GM19043 (cell line): Measurements from ENCODE around the gene ARL6IP1.

Source experiments
- ATAC-seq: cut with Tn5 transposase; IDR thresholded peaks from one replicate; pipeline ENCODE4 v1.9.1; 2021; ENCODE audit warnings: low read depth; ENCODE audit not compliant: unreplicated experiment

ARL6IP1 gene

GRCh38 chr16:18801145-18801972 is at the start of gene ARL6IP1:
Gene ARL6IP1, minus strand, starts transcription at chr16:18801549. Its CDS starts 83 bp downstream, at chr16:18801466.
- peak; percentile 92 for ATAC-seq

GRCh38 chr16:18846416-18846815 is 45.1 kb upstream of the ARL6IP1 start:
- no peak for ATAC-seq

DNA sequence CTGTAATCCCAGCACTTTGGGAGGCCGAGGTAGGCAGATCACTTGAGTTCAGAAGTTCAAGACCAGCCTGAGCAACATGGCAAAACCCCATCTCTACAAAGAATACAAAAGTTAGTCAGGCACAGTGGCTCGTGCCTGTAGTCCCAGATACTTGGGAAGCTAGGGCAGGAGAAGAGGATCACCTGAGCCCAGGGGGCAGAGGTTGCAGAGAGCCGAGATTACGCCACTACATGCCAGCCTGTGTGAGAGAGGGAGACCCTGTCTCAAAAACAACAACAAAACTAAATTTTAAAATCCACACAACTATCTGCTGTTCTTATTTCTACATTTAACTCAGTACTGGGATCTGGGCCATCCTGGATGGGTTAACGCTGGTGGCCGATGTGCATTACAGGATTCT is 41.2 kb upstream of the ARL6IP1 start:
- no peak for ATAC-seq

- ATAC-seq: no peak
Measured at GRCh38 chr16:18841833-18842525, 40.6 kb upstream of the ARL6IP1 start.

GRCh38 chr16:18839555-18839954 is 38.2 kb upstream of the ARL6IP1 start:
- ATAC-seq: no peak

DNA sequence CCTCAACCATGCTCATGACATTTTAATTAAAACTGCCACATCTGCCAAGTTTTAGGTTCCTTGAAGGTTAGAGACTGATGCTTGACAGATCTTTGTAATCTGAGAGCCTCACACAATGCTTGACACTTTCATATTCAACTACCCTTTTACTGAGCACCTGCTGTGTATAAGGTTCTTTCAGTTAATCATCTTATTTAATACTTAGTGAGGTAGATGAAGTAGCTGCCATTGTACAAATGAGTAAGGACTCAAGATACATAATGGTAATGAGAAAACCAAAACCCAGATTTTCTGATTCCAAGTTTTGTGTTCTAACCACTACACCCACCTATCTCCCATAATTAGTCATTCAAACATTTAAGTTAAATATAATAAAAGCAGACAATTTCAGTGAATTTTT is 35.4 kb upstream of the ARL6IP1 start:
- no peak for ATAC-seq

DNA sequence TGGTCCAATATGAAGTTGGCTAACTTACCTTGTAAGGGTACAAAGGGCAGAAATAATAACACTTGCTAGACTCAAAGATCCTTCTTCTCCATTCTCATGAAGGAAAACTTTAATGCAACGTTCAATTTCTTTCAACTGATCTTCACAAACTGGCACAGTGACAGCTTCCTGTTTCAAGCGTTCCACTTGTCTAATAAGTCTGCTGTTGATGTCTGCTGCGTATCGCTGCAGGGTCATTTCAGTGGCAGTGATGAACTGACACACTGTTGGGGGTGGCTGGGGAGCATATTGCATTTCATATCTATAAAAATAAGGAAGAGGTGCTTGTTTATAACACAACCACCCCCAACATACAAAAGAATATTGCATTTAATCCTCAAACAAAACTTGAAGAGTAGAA is 33.5 kb upstream of the ARL6IP1 start:
- ATAC-seq: no peak

- no peak for ATAC-seq
Measured at GRCh38 chr16:18833707-18834505, 32.6 kb upstream of the ARL6IP1 start.

GRCh38 chr16:18832613-18833012 is 31.3 kb upstream of the ARL6IP1 start:
- ATAC-seq: no peak

DNA sequence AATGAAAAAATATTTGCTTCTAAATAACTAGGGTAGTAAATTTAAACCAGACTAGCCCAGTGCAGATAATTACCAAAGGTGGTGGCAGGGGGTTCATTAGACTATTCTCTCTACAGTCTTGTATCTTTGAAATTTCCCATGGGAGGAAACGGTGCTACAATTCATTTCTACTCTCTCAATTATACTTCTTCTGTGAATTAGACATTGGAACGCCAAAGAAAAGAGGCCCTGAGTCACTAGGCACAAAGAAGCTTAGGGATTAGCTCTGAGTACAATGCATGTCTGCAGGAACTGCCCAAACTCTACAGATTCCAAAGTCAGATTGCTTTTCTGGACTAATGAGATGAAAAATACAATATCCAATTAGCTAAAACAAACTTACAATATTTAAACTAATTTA is 30.7 kb upstream of the ARL6IP1 start:
- no peak for ATAC-seq

- no peak for ATAC-seq
Measured at GRCh38 chr16:18829251-18829650, 27.9 kb upstream of the ARL6IP1 start.

GRCh38 chr16:18827890-18828289 is 26.5 kb upstream of the ARL6IP1 start:
- no peak for ATAC-seq

GRCh38 chr16:18816286-18816685 is 14.9 kb upstream of the ARL6IP1 start:
- no peak for ATAC-seq

GRCh38 chr16:18811925-18812324 is 10.6 kb upstream of the ARL6IP1 start:
- no peak for ATAC-seq

GRCh38 chr16:18809165-18809564 is 7.8 kb upstream of the ARL6IP1 start:
- ATAC-seq: no peak

DNA sequence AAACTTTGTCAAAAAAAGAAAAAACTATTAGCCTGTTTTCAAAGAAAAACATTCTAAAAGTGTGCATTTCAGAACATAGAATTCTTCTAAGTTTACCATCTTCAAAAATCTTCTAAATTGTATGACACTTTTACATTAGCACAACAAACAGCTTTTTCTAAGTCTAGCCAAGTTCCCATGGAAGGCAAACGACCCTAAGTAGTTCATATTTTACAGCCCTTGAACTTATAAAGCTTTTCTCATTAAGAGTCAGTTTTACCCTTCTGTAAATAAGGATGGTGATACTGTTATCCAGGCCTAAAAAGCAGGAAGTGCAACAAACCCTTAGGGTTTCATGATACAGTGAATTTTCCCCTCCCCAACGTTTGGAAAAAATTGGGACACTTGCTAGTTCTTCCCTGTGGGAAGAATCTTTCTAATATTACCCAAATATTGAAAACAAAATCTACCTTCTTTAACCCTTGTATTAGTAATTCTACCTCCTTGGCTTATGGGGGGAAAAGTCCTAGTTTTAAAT is 4.0 kb upstream of the ARL6IP1 start:
- no peak for ATAC-seq

- no peak for ATAC-seq
Measured at GRCh38 chr16:18804540-18804939, 3.2 kb upstream of the ARL6IP1 start.

DNA sequence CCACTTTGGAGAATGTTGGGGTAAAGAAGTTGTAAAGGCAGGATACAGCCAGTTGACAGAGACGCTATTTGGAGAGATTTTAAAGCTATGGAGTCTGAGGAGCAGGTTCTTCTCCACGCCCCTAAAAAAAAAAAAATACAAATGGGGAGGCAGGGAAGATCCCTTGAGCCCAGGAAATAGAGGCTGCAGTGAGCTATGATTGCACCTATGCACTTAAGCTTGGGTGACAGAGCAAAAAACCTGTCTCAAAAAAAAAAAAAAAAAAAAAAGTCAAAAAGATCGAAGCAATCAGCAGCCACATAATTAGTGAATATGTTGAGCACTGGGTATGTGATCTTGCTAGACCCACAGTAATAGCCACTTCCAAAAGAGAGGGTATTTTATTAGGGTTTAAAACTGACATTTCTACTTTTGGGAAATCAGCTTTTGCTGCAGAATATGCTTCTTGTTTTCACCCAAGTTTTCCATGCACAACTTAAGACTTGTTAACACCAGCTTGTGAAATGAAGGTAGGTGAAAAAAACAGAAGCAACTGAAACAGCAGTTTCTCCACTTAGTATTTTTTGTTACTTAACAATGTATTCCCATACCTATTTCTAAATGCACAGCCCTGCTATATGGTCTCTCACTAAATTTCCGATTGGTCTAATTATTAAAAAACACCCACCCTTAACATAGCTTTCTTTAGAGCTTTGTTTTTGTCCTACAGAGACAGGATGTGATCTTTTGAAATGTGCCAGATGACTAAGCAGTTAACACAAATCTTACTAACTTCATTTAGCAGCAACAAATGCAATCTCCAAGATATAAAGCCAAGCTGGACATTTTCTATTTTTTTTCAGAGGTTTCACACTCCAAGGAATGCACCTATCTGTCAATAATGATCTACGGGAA is 2.5 kb upstream of the ARL6IP1 start:
- no peak for ATAC-seq

GRCh38 chr16:18802767-18803343 is 1.5 kb upstream of the ARL6IP1 start:
- ATAC-seq: no peak

DNA sequence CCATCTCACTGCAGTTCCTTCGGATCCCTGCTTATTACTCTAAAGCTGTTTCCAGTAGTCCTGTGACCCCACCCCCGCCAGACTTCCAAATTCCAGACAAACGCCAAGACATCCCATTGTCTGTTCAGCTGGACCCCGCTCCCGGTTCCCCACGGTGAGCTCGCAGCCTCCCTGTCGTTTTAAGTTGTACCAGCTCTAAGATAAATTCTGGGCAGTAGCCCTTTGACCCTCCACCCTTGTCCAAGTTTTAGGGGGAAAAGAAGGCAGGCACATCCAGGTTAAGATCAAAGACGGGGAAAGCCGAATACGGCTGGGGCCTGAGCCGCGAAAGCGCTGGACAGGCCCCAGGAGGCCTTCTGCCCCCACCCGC is 589 bp downstream of the ARL6IP1 start:
- ATAC-seq: no peak
